ENCODE data around the gene PLXNA2. TPM values are rescaled to one million over a fixed set of nuclear protein-coding genes. Genes with fewer than 3 reads are reported as not detected.

The PLXNA2 gene
- total and polyA plus RNA-seq, 2 donors (not counting 3 experiments of a cell fraction or from before 2014, with no cell fraction given) = 42.6 to 229 TPM

GRCh38 chr1:208047975-208048374 lies 196.2 kb downstream of the PLXNA2 start:
- H3K4me3 ChIP-seq (replicated peaks in 1 of 3; ENCODE audit: insufficient read depth in 1 of 3, low read depth in 1 of 3, low read length in 3 of 3) = no peak overlapping the region
- no peaks in the 10 kb centered on the region for H3K9me3 ChIP-seq (replicated peaks; ENCODE audit: control insufficient read depth, insufficient read depth, low read length)
- BruUV-seq (replicated peaks) = no TSS peak

More at GRCh38 chr1:208047975-208048374, 196.2 kb downstream of the PLXNA2 start:
- no peaks in the 10 kb centered on the region for H3K79me2 ChIP-seq (ENCODE audit: control insufficient read depth, insufficient read depth, low read length)
- H3K9me1 ChIP-seq (replicated peaks; ENCODE audit: control insufficient read depth, extremely low read depth, insufficient read depth, low read length) = no peaks in the 10 kb centered on the region
- dilution Hi-C loops (cut with MboI; ENCODE audit: extremely low pct_ligation_motif_present, low sequenced_read_pairs) = no loop called here
- H3K4me2 ChIP-seq (ENCODE audit: insufficient read depth, low read length) = no peak overlapping the region
- ChIA-PET CTCF (interaction anchor here (1.0 to 1.1 kb wide), 2 partner anchors 15 to 50 kb away, joined by 3 read pairs; no protein-coding TSS in a partner anchor), POLR2A (no interaction called here)
- TF ChIP-seq GATA2 (IDR thresholded peaks at IDR 0.05; ENCODE audit: insufficient read depth, insufficient read length, low read depth, low read length) = no peak
- TF ChIP-seq, protein P1, sequence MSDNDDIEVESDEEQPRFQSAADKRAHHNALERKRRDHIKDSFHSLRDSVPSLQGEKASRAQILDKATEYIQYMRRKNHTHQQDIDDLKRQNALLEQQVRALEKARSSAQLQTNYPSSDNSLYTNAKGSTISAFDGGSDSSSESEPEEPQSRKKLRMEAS (IDR thresholded peaks at IDR 0.05; ENCODE audit: insufficient read depth, insufficient read length) = no peak
- TF ChIP-seq, protein P2, sequence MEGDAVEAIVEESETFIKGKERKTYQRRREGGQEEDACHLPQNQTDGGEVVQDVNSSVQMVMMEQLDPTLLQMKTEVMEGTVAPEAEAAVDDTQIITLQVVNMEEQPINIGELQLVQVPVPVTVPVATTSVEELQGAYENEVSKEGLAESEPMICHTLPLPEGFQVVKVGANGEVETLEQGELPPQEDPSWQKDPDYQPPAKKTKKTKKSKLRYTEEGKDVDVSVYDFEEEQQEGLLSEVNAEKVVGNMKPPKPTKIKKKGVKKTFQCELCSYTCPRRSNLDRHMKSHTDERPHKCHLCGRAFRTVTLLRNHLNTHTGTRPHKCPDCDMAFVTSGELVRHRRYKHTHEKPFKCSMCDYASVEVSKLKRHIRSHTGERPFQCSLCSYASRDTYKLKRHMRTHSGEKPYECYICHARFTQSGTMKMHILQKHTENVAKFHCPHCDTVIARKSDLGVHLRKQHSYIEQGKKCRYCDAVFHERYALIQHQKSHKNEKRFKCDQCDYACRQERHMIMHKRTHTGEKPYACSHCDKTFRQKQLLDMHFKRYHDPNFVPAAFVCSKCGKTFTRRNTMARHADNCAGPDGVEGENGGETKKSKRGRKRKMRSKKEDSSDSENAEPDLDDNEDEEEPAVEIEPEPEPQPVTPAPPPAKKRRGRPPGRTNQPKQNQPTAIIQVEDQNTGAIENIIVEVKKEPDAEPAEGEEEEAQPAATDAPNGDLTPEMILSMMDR (IDR thresholded peaks at IDR 0.05; ENCODE audit: extremely low read depth in 1 of 2, insufficient read depth in 1 of 2, low read depth in 1 of 2, low read length in 2 of 2) = no peak
- no peak for TF ChIP-seq POLR2AphosphoS5 (IDR thresholded peaks at IDR 0.05; ENCODE audit: insufficient read depth, low read depth, low read length)
- no peak for TF ChIP-seq EZH2 (IDR thresholded peaks at IDR 0.05; ENCODE audit: borderline replicate concordance, low read depth, low read length, severe bottlenecking)
- no peak for TF ChIP-seq JUN (IDR thresholded peaks at IDR 0.05; ENCODE audit: borderline replicate concordance, insufficient read depth, insufficient read length, low read depth)
- no peak for TF ChIP-seq MYC (IDR thresholded peaks at IDR 0.05; ENCODE audit: low read depth, low read length)
- TF ChIP-seq POLR2A (IDR thresholded peaks at IDR 0.05; ENCODE audit: low read depth, low read length) = no peak
- TF ChIP-seq FOS (IDR thresholded peaks at IDR 0.05; ENCODE audit: borderline replicate concordance, insufficient read depth, low read length) = no peak
- no peak overlapping the region for H2AFZ ChIP-seq (ENCODE audit: low read depth, low read length)
- H3K4me1 ChIP-seq (ENCODE audit: control insufficient read depth, extremely low read depth, insufficient read depth, low read length) = no peaks in the 10 kb centered on the region
- no peaks in the 10 kb centered on the region for H3K27me3 ChIP-seq (ENCODE audit: control insufficient read depth in 2 of 2, insufficient read depth in 2 of 2, low read length in 2 of 2)
- DNase-seq (ENCODE audit: low read depth, low spot score) (no peak), FAIRE-seq (no peak)
- H3K9ac ChIP-seq (replicated peaks; ENCODE audit: extremely low read depth, insufficient read depth, low read length) = no peak overlapping the region
- H3K27ac ChIP-seq (ENCODE audit: insufficient read depth, low read depth, low read length) = no peak overlapping the region
- intact Hi-C loops (cut with micrococcal nuclease) = no loop called here
- H4K20me1 ChIP-seq (replicated peaks; ENCODE audit: control insufficient read depth, extremely low read depth, insufficient read depth, low read length) = no peaks in the 10 kb centered on the region
- peaks cover 53 to 71% of the 10 kb centered on the region in 2 experiments for H3K36me3 ChIP-seq (ENCODE audit: control insufficient read depth in 2 of 2, extremely low read depth in 1 of 2, insufficient read depth in 2 of 2, low read length in 2 of 2)
